HepG2 (cell line): ENCODE measurements around the gene MYADML2. TPM values are rescaled to one million over a fixed set of nuclear protein-coding genes. Genes with fewer than 3 reads are reported as not detected.

ENCODE experiments used
- AGO2 ChIP-seq: fragments of 200-400 bp; formaldehyde crosslinking; optimal IDR thresholded peaks from 2 replicates; pipeline ENCODE3; 2017; ENCODE audit warnings: mild to moderate bottlenecking, low read depth, low read length, moderate library complexity
- JUN ChIP-seq: sonication (generic); formaldehyde crosslinking; IDR thresholded peaks from 2 replicates; pipeline ENCODE4 v1.4.0; 2020; ENCODE audit warnings: mild to moderate bottlenecking, missing genetic modification reagents
- PTBP1 ChIP-seq: fragments of 200-400 bp; formaldehyde crosslinking; IDR thresholded peaks from 2 replicates; pipeline ENCODE4 v1.6.1; 2018; ENCODE audit warnings: low read length, low read depth; ENCODE audit not compliant: poor library complexity, severe bottlenecking
- RBAK ChIP-seq: sonication (generic); formaldehyde crosslinking; IDR thresholded peaks from 2 replicates; pipeline ENCODE4 v1.5.1; 2020; ENCODE audit warnings: mild to moderate bottlenecking, missing genetic modification reagents
- ZBTB8A ChIP-seq: sonication (generic); formaldehyde crosslinking; IDR thresholded peaks from 2 replicates; pipeline ENCODE4 v1.4.0; 2020; ENCODE audit warnings: mild to moderate bottlenecking, low read depth, missing genetic modification reagents, borderline replicate concordance
- ZIK1 ChIP-seq: sonication (generic); formaldehyde crosslinking; IDR thresholded peaks from 2 replicates; pipeline ENCODE4 v1.5.0; 2020; ENCODE audit warnings: mild to moderate bottlenecking, low read depth, missing genetic modification reagents, borderline replicate concordance
- ZNF354B ChIP-seq: sonication (generic); formaldehyde crosslinking; IDR thresholded peaks from 2 replicates; pipeline ENCODE4 v1.8.0; 2022; ENCODE audit warnings: mild to moderate bottlenecking, missing genetic modification reagents
- ZNF619 ChIP-seq: sonication (generic); formaldehyde crosslinking; IDR thresholded peaks from 2 replicates; pipeline ENCODE4 v1.4.0; 2020; ENCODE audit warnings: mild to moderate bottlenecking, missing genetic modification reagents
- ZNF775 ChIP-seq: sonication (generic); formaldehyde crosslinking; IDR thresholded peaks from 2 replicates; pipeline ENCODE4 v1.4.0; 2020; ENCODE audit warnings: missing genetic modification reagents, mild to moderate bottlenecking, moderate library complexity, borderline replicate concordance
- polyA plus RNA-seq, 8 experiments: library from polyadenylated mRNA; depleted of rRNA in 3 of 8; stranded (reverse) in 7 of 8; unstranded in 1 of 8; fragments of >200 nt; fragmentation: Illumina TruSeq in 4 of 8; extraction: Trizol in 4 of 8; gene quantifications; 2 replicates each; pipeline versions ENCODE4 v1.2.1 to v1.2.3, GENCODE V29; 2011 to 2016; ENCODE audit warnings: low read depth in 4 of 8, missing spikeins in 1 of 8, mixed read lengths in 1 of 8; ENCODE audit not compliant: insufficient read depth in 1 of 8
- total RNA-seq, 5 experiments: library from RNA; depleted of rRNA; stranded (reverse); fragments of >200 nt; fragmentation: Illumina TruSeq; extraction: Trizol; gene quantifications; 2 replicates each; pipeline ENCODE4 v1.2.3, GENCODE V29; 2016; ENCODE audit warnings: low read depth in 1 of 5
- TF ChIP-seq, protein P1 (sequence below): sonication (generic); formaldehyde crosslinking; IDR thresholded peaks from 2 replicates; pipeline ENCODE4 v1.4.0; 2020; ENCODE audit warnings: missing genetic modification reagents
- TF ChIP-seq, protein P2 (sequence below): sonication (generic); formaldehyde crosslinking; IDR thresholded peaks from 2 replicates; pipeline ENCODE4 v1.4.0; 2020; ENCODE audit warnings: mild to moderate bottlenecking, missing genetic modification reagents
- TF ChIP-seq, protein P3 (sequence below): sonication (generic); formaldehyde crosslinking; IDR thresholded peaks from 2 replicates; pipeline ENCODE4 v1.5.0; 2020; ENCODE audit warnings: missing genetic modification reagents
- TF ChIP-seq, protein P4 (sequence below): sonication (generic); formaldehyde crosslinking; IDR thresholded peaks from 2 replicates; pipeline ENCODE4 v1.4.0; 2020; ENCODE audit warnings: missing genetic modification reagents, borderline replicate concordance
- TF ChIP-seq, protein P5 (sequence below): sonication (generic); formaldehyde crosslinking; IDR thresholded peaks from 2 replicates; pipeline ENCODE4 v1.8.0; 2022; ENCODE audit warnings: mild to moderate bottlenecking, missing genetic modification reagents, moderate library complexity
- TF ChIP-seq, protein P6 (sequence below): IDR thresholded peaks from 2 replicates; pipeline ENCODE4 v1.6.1; 2016
- TF ChIP-seq, protein P7 (sequence below), 2 experiments: IDR thresholded peaks; 2 replicates each; pipeline ENCODE4 v1.6.1; 2011 to 2012; ENCODE audit warnings: low read length in 2 of 2, borderline replicate concordance in 1 of 2, low read depth in 1 of 2, mild to moderate bottlenecking in 1 of 2, moderate library complexity in 1 of 2

The MYADML2 gene
- total and polyA plus RNA-seq, 2 of the 13 experiments (the other 11 are each of a cell fraction or from before 2014, with no cell fraction given) = not detected

DNA sequence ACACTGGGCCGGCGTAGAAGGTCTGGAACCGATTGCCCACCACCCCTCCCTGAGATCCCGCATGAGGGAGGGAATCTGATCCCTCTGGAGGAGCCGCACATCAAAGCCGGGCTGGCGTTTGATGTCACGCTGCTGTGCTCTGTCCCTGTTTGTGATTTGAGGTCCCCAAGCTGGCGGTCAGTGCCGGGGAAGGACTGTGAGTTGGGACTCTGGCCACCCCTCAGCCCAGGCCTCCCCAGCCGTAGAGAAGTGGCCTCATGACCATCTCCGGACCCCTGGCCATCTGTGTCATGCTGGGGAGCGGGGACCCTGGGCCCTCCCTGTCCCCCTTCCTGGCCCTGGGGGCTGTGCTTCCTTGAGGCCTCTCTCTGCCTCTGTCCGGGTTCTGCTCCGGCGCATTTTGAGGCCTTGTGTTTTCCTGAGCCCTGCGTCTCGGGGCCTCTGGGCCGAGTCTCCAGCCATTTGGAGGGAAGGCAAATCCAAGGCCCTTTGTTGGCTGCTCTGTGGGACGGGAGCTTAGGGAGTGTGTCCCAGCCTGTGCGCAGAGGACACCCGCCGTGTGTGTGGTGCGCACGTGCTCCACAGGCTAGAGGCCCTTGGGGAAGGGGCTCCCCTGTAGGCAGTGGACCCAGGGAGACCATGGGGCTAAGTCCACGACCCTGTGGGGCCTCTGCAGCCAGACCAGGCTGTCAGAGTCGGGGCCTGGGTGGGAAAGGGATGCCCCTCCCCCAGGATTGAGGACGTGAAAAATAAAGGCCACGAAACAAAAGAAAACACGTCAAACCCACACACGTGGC, 45.5 kb upstream of the MYADML2 start (continued):
- peak; percentile 71 for TF ChIP-seq ZBTB8A
- TF ChIP-seq, protein P1, sequence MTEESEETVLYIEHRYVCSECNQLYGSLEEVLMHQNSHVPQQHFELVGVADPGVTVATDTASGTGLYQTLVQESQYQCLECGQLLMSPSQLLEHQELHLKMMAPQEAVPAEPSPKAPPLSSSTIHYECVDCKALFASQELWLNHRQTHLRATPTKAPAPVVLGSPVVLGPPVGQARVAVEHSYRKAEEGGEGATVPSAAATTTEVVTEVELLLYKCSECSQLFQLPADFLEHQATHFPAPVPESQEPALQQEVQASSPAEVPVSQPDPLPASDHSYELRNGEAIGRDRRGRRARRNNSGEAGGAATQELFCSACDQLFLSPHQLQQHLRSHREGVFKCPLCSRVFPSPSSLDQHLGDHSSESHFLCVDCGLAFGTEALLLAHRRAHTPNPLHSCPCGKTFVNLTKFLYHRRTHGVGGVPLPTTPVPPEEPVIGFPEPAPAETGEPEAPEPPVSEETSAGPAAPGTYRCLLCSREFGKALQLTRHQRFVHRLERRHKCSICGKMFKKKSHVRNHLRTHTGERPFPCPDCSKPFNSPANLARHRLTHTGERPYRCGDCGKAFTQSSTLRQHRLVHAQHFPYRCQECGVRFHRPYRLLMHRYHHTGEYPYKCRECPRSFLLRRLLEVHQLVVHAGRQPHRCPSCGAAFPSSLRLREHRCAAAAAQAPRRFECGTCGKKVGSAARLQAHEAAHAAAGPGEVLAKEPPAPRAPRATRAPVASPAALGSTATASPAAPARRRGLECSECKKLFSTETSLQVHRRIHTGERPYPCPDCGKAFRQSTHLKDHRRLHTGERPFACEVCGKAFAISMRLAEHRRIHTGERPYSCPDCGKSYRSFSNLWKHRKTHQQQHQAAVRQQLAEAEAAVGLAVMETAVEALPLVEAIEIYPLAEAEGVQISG (CRISPR knock-in tag) = peak; percentile 92
- TF ChIP-seq ZNF775 = peak; percentile 95
- TF ChIP-seq, protein P2, sequence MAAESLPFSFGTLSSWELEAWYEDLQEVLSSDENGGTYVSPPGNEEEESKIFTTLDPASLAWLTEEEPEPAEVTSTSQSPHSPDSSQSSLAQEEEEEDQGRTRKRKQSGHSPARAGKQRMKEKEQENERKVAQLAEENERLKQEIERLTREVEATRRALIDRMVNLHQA = peak; percentile 84; the same call in 1 of the 2 replicates
- TF ChIP-seq JUN (CRISPR knock-in tag) = peak; percentile 63
- TF ChIP-seq ZNF354B (CRISPR knock-in tag) = peak; percentile 89
- TF ChIP-seq RBAK (CRISPR knock-in tag) = peak; percentile 14
- TF ChIP-seq, protein P3, sequence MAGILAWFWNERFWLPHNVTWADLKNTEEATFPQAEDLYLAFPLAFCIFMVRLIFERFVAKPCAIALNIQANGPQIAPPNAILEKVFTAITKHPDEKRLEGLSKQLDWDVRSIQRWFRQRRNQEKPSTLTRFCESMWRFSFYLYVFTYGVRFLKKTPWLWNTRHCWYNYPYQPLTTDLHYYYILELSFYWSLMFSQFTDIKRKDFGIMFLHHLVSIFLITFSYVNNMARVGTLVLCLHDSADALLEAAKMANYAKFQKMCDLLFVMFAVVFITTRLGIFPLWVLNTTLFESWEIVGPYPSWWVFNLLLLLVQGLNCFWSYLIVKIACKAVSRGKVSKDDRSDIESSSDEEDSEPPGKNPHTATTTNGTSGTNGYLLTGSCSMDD (CRISPR knock-in tag) = 0 out of 2 replicates have a peak, but pooled peaks have one; percentile 19
- TF ChIP-seq, protein P4, sequence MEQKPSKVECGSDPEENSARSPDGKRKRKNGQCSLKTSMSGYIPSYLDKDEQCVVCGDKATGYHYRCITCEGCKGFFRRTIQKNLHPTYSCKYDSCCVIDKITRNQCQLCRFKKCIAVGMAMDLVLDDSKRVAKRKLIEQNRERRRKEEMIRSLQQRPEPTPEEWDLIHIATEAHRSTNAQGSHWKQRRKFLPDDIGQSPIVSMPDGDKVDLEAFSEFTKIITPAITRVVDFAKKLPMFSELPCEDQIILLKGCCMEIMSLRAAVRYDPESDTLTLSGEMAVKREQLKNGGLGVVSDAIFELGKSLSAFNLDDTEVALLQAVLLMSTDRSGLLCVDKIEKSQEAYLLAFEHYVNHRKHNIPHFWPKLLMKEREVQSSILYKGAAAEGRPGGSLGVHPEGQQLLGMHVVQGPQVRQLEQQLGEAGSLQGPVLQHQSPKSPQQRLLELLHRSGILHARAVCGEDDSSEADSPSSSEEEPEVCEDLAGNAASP = peak; percentile 86
- TF ChIP-seq AGO2 = peak; percentile 99
- TF ChIP-seq, protein P5, sequence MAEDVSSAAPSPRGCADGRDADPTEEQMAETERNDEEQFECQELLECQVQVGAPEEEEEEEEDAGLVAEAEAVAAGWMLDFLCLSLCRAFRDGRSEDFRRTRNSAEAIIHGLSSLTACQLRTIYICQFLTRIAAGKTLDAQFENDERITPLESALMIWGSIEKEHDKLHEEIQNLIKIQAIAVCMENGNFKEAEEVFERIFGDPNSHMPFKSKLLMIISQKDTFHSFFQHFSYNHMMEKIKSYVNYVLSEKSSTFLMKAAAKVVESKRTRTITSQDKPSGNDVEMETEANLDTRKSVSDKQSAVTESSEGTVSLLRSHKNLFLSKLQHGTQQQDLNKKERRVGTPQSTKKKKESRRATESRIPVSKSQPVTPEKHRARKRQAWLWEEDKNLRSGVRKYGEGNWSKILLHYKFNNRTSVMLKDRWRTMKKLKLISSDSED (CRISPR knock-in tag) = peak; percentile 95
- TF ChIP-seq, protein P6, sequence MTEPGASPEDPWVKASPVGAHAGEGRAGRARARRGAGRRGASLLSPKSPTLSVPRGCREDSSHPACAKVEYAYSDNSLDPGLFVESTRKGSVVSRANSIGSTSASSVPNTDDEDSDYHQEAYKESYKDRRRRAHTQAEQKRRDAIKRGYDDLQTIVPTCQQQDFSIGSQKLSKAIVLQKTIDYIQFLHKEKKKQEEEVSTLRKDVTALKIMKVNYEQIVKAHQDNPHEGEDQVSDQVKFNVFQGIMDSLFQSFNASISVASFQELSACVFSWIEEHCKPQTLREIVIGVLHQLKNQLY (CRISPR knock-in tag) = peak; percentile 99
- peak; percentile 80; the same call in 1 of the 2 replicates for TF ChIP-seq ZNF619 (CRISPR knock-in tag)
- peak; percentile 86 for TF ChIP-seq ZIK1 (CRISPR knock-in tag)
- peak; percentile 23 for TF ChIP-seq PTBP1
- TF ChIP-seq, protein P7, sequence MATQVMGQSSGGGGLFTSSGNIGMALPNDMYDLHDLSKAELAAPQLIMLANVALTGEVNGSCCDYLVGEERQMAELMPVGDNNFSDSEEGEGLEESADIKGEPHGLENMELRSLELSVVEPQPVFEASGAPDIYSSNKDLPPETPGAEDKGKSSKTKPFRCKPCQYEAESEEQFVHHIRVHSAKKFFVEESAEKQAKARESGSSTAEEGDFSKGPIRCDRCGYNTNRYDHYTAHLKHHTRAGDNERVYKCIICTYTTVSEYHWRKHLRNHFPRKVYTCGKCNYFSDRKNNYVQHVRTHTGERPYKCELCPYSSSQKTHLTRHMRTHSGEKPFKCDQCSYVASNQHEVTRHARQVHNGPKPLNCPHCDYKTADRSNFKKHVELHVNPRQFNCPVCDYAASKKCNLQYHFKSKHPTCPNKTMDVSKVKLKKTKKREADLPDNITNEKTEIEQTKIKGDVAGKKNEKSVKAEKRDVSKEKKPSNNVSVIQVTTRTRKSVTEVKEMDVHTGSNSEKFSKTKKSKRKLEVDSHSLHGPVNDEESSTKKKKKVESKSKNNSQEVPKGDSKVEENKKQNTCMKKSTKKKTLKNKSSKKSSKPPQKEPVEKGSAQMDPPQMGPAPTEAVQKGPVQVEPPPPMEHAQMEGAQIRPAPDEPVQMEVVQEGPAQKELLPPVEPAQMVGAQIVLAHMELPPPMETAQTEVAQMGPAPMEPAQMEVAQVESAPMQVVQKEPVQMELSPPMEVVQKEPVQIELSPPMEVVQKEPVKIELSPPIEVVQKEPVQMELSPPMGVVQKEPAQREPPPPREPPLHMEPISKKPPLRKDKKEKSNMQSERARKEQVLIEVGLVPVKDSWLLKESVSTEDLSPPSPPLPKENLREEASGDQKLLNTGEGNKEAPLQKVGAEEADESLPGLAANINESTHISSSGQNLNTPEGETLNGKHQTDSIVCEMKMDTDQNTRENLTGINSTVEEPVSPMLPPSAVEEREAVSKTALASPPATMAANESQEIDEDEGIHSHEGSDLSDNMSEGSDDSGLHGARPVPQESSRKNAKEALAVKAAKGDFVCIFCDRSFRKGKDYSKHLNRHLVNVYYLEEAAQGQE (IDR thresholded peaks at IDR 0.05; ENCODE audit: borderline replicate concordance in 1 of 2, low read depth in 1 of 2, low read length in 2 of 2) = peak in 1 of 2 experiments; percentile 40; a peak in 1 of 4 replicates
